H9 (cell line): Measurements from ENCODE around the gene KRTAP10-5. TPM values are rescaled to one million over a fixed set of nuclear protein-coding genes. Genes with fewer than 3 reads are reported as not detected.

Source experiments
- DNase-seq: peaks from one replicate; pipeline ENCODE4 v3.0.0-alpha.2; 2017
- H2AFZ ChIP-seq: one replicate; pipeline ENCODE4 v1.6.1; 2013; ENCODE audit warnings: mild to moderate bottlenecking, low read length, control low read depth, moderate library complexity
- H2AK5ac ChIP-seq: 2 replicates; pipeline ENCODE4 v1.6.1; 2013; ENCODE audit warnings: low read length, control low read depth, mixed read lengths; ENCODE audit not compliant: insufficient read length
- H2BK120ac ChIP-seq: one replicate; pipeline ENCODE4 v1.6.1; 2013; ENCODE audit warnings: low read depth, mild to moderate bottlenecking, low read length, control low read depth, inconsistent platforms; ENCODE audit not compliant: poor library complexity, severe bottlenecking
- H2BK12ac ChIP-seq: 2 replicates; pipeline ENCODE4 v1.6.1; 2013; ENCODE audit warnings: low read length, control low read depth, mixed read lengths, low read depth; ENCODE audit not compliant: insufficient read length
- H2BK15ac ChIP-seq: 2 replicates; pipeline ENCODE4 v1.6.1; 2013; ENCODE audit warnings: low read depth, low read length, control low read depth
- H2BK20ac ChIP-seq: one replicate; pipeline ENCODE4 v1.6.1; 2013; ENCODE audit warnings: low read depth, mild to moderate bottlenecking, low read length, control low read depth, inconsistent platforms; ENCODE audit not compliant: poor library complexity, severe bottlenecking
- H2BK5ac ChIP-seq: 2 replicates; pipeline ENCODE4 v1.6.1; 2013; ENCODE audit warnings: low read length, control low read depth, mixed read lengths; ENCODE audit not compliant: insufficient read length
- H3K14ac ChIP-seq: 2 replicates; pipeline ENCODE4 v1.6.1; 2013; ENCODE audit warnings: low read length, control low read depth; ENCODE audit not compliant: insufficient read depth
- H3K18ac ChIP-seq: 2 replicates; pipeline ENCODE4 v1.6.1; 2013; ENCODE audit warnings: low read depth, mild to moderate bottlenecking, mixed read lengths, low read length, control low read depth; ENCODE audit not compliant: insufficient read length
- H3K23ac ChIP-seq: 2 replicates; pipeline ENCODE4 v1.6.1; 2013; ENCODE audit warnings: low read length, control low read depth, mixed read lengths, low read depth; ENCODE audit not compliant: insufficient read length
- H3K23me2 ChIP-seq: 2 replicates; pipeline ENCODE4 v1.6.1; 2013; ENCODE audit warnings: low read depth, mild to moderate bottlenecking, mixed read lengths, low read length, control low read depth; ENCODE audit not compliant: insufficient read length, poor library complexity, severe bottlenecking
- H3K27ac ChIP-seq: 2 replicates; pipeline ENCODE4 v1.5.1; 2013; ENCODE audit warnings: low read length, control low read depth, mixed read lengths, low read depth; ENCODE audit not compliant: insufficient read length
- H3K27me3 ChIP-seq: 2 replicates; pipeline ENCODE4 v1.6.1; 2013; ENCODE audit warnings: low read length, control low read depth, inconsistent platforms; ENCODE audit not compliant: insufficient read depth
- H3K4ac ChIP-seq: 2 replicates; pipeline ENCODE4 v1.6.1; 2013; ENCODE audit warnings: low read depth, mild to moderate bottlenecking, control low read depth, inconsistent platforms, low read length, moderate library complexity
- H3K4me1 ChIP-seq: 2 replicates; pipeline ENCODE4 v1.6.1; 2013; ENCODE audit warnings: low read length, control low read depth, inconsistent platforms; ENCODE audit not compliant: insufficient read depth
- H3K4me2 ChIP-seq: 2 replicates; pipeline ENCODE4 v1.6.1; 2013; ENCODE audit warnings: low read length, control low read depth, mixed read lengths; ENCODE audit not compliant: insufficient read length, insufficient read depth
- H3K56ac ChIP-seq: 2 replicates; pipeline ENCODE4 v1.6.1; 2013; ENCODE audit warnings: low read depth, mild to moderate bottlenecking, mixed read lengths, low read length, control low read depth; ENCODE audit not compliant: insufficient read length
- H3K79me1 ChIP-seq: 2 replicates; pipeline ENCODE4 v1.6.1; 2013; ENCODE audit warnings: low read depth, mild to moderate bottlenecking, moderate library complexity, low read length, control low read depth, inconsistent platforms; ENCODE audit not compliant: insufficient read depth, poor library complexity, severe bottlenecking
- H3K79me2 ChIP-seq: 2 replicates; pipeline ENCODE4 v1.6.1; 2013; ENCODE audit warnings: low read length, control low read depth, inconsistent platforms; ENCODE audit not compliant: insufficient read depth
- H3K9ac ChIP-seq: 2 replicates; pipeline ENCODE4 v1.6.1; 2013; ENCODE audit warnings: low read length, control low read depth, mixed read lengths; ENCODE audit not compliant: insufficient read length; ENCODE audit errors: extremely low read depth
- H3K9me3 ChIP-seq: one replicate; pipeline ENCODE4 v1.6.1; 2013; ENCODE audit warnings: low read depth, low read length, inconsistent platforms; ENCODE audit not compliant: control insufficient read depth
- H3T11ph ChIP-seq: one replicate; pipeline ENCODE4 v1.6.1; 2013; ENCODE audit warnings: mild to moderate bottlenecking, low read length, control low read depth, inconsistent platforms
- H4K20me1 ChIP-seq: one replicate; pipeline ENCODE4 v1.6.1; 2013; ENCODE audit not compliant: control insufficient read depth, insufficient read length, insufficient read depth
- H4K5ac ChIP-seq: 2 replicates; pipeline ENCODE4 v1.6.1; 2013; ENCODE audit warnings: low read depth, mild to moderate bottlenecking, mixed read lengths, low read length, control low read depth; ENCODE audit not compliant: insufficient read length
- H4K8ac ChIP-seq: replicated peaks from 2 replicates; pipeline ENCODE4 v1.6.1; 2013; ENCODE audit warnings: low read length, control low read depth, mixed read lengths, low read depth; ENCODE audit not compliant: insufficient read length
- H4K91ac ChIP-seq: 2 replicates; pipeline ENCODE4 v1.6.1; 2013; ENCODE audit warnings: low read depth, mild to moderate bottlenecking, moderate library complexity, mixed read lengths, low read length, control low read depth; ENCODE audit not compliant: insufficient read length
- H3K27ac Mint-ChIP-seq, 3 experiments: 2 replicates in 2 of 3; 3 replicates in 1 of 3; pipeline ENCODE4 v1.8.0; 2020 to 2021; ENCODE audit warnings: mixed read lengths in 3 of 3, mild to moderate bottlenecking in 1 of 3, moderate library complexity in 1 of 3
- H3K27me3 Mint-ChIP-seq: 2 replicates; pipeline ENCODE4 v1.8.0; 2021; ENCODE audit warnings: low read depth, mild to moderate bottlenecking, moderate library complexity, mixed read lengths
- H3K36me3 Mint-ChIP-seq, 3 experiments: 2 replicates in 2 of 3; 3 replicates in 1 of 3; pipeline ENCODE4 v1.8.0; 2020 to 2021; ENCODE audit warnings: low read depth in 3 of 3, mixed read lengths in 3 of 3; ENCODE audit not compliant: insufficient read depth in 1 of 3
- H3K4me1 Mint-ChIP-seq, 2 experiments: 2 replicates each; pipeline ENCODE4 v1.8.0; 2020; ENCODE audit warnings: mixed read lengths in 2 of 2
- H3K4me3 Mint-ChIP-seq, 2 experiments: 2 replicates in 1 of 2; 3 replicates in 1 of 2; pipeline ENCODE4 v1.8.0; 2020 to 2021; ENCODE audit warnings: mild to moderate bottlenecking in 2 of 2, mixed read lengths in 2 of 2, moderate library complexity in 1 of 2
- H3K9me3 Mint-ChIP-seq, 2 experiments: 2 replicates in 1 of 2; 3 replicates in 1 of 2; pipeline ENCODE4 v1.8.0; 2020; ENCODE audit warnings: mild to moderate bottlenecking in 2 of 2, mixed read lengths in 2 of 2, moderate library complexity in 1 of 2
- WGBS: extraction: QIAGEN DNeasy Blood & Tissue Kit; methylation state at CpG from one replicate; pipeline ENCODE4 v1.1.7; 2013; ENCODE audit warnings: missing lambda C conversion rate, low lambda C conversion rate, mixed read lengths; ENCODE audit not compliant: insufficient read length; ENCODE audit errors: extremely low coverage; 5-methylcytosine and 5-hydroxymethylcytosine counted together
- total RNA-seq: library from RNA; stranded (reverse); gene quantifications from 2 replicates; pipeline ENCODE4 v1.2.1, GENCODE V29; 2021
- TF ChIP-seq, protein P1 (sequence below): fragments of 200-600 bp; sonication (generic); conservative IDR thresholded peaks from 3 replicates; pipeline ENCODE4 v1.8.0; 2021; ENCODE audit warnings: antibody characterized with exemption, mild to moderate bottlenecking

KRTAP10-5 gene
- total RNA-seq, 1 experiment from 2014 or later = not detected

DNA sequence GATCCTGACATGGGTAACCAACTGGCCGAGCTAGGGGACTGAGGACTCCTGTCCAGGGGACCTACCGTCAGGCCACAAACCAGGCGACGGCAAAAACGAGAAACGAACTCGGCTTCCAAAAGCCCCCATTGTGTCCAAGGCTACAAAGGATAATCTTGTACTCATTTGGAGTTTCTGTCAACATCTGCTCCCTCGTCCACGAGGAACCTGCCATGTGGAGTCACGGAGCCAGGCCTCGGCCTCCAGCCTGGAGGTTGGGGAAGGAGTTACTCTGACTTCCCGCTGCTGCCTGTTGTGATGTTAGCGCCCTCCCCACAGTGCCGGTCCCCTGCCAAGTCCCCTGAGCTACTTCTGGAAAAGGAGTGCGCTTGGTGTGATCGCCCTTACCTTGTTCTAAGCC lies 47.7 kb downstream of the KRTAP10-5 start:
- Histone ChIP-seq H2BK20ac (no peak overlapping the region), H3K18ac (no peak overlapping the region), H4K5ac (no peak overlapping the region), H2BK5ac (no peak overlapping the region), H2AFZ (no peak overlapping the region), H4K8ac (no peak overlapping the region), H3T11ph (no peak overlapping the region), H2AK5ac (no peak overlapping the region), H2BK120ac (no peak overlapping the region), H3K56ac (no peak overlapping the region), H3K9me3 (no peaks in the 10 kb centered on the region), H2BK15ac (no peak overlapping the region), H3K4me2 (no peak overlapping the region), H4K20me1 (no peaks in the 10 kb centered on the region), H4K91ac (no peak overlapping the region), H3K4ac (no peak overlapping the region), H3K79me2 (no peaks in the 10 kb centered on the region), H3K9ac (no peak overlapping the region), H3K27ac (no peak overlapping the region), H3K23ac (no peak overlapping the region), H3K14ac (no peak overlapping the region), H2BK12ac (no peak overlapping the region), H3K23me2 (no peaks in the 10 kb centered on the region), H3K79me1 (no peaks in the 10 kb centered on the region), H3K4me1 (no peaks in the 10 kb centered on the region; the same call in 1 of the 2 replicates), H3K27me3 (no peaks in the 10 kb centered on the region)
- H3K4me1 Mint-ChIP-seq = peaks cover 2 to 8% of the 10 kb centered on the region in 2 experiments; a peak in 3 of 4 replicates
- DNase-seq = peak; percentile 27
- H3K27me3 Mint-ChIP-seq = no peaks in the 10 kb centered on the region; the same call in none of the 2 replicates
- peaks cover 0 to 5% (median 0%) of the 10 kb centered on the region in 3 experiments; a peak in 1 of 7 replicates for H3K36me3 Mint-ChIP-seq
- peaks cover 0 to 5% of the 10 kb centered on the region in 2 experiments; a peak in 2 of 5 replicates for H3K9me3 Mint-ChIP-seq
- no peak overlapping the region for H3K27ac Mint-ChIP-seq
- no peak overlapping the region for H3K4me3 Mint-ChIP-seq
- no CpG with 5 or more reads among the region's 16 CpGs for WGBS
- TF ChIP-seq, protein P1, sequence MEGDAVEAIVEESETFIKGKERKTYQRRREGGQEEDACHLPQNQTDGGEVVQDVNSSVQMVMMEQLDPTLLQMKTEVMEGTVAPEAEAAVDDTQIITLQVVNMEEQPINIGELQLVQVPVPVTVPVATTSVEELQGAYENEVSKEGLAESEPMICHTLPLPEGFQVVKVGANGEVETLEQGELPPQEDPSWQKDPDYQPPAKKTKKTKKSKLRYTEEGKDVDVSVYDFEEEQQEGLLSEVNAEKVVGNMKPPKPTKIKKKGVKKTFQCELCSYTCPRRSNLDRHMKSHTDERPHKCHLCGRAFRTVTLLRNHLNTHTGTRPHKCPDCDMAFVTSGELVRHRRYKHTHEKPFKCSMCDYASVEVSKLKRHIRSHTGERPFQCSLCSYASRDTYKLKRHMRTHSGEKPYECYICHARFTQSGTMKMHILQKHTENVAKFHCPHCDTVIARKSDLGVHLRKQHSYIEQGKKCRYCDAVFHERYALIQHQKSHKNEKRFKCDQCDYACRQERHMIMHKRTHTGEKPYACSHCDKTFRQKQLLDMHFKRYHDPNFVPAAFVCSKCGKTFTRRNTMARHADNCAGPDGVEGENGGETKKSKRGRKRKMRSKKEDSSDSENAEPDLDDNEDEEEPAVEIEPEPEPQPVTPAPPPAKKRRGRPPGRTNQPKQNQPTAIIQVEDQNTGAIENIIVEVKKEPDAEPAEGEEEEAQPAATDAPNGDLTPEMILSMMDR = no peak
